ENCODE measurements around the gene AIMP1.

DNA sequence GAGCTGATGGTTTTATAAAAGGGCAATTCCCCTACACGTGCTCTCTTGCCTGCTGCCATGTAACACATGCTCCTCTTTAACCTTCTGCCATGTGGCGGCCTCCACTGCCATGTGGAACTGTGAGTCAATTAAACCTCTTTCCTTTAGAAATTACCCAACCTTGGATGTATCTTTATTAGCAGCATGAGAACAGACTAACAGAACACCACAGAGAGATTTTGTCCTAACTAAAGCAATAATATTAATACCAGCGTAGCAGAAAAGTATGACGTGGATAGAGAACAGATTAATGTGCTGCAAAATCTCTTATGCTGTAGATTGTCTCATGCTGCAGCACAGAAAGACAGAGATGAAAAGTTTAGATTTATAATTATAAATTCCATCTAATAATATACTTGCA, 23.1 kb downstream of the AIMP1 start:
- TF ChIP-seq GATA3 (IDR thresholded peaks at IDR 0.05; ENCODE audit: low read depth, low read length) (no peak), GATA2 (IDR thresholded peaks at IDR 0.05; ENCODE audit: low read depth, low read length) (no peak)

Measured in SH-SY5Y (cell line).